GM12872 (cell line): Measurements from ENCODE around the gene TSHZ2.

Experiments used
- TF ChIP-seq, protein P1 (sequence below): IDR thresholded peaks from 3 replicates; pipeline ENCODE4 v1.5.1; 2011; ENCODE audit warnings: low read depth, mild to moderate bottlenecking, low read length, moderate library complexity; ENCODE audit not compliant: insufficient read depth

TSHZ2 gene

DNA sequence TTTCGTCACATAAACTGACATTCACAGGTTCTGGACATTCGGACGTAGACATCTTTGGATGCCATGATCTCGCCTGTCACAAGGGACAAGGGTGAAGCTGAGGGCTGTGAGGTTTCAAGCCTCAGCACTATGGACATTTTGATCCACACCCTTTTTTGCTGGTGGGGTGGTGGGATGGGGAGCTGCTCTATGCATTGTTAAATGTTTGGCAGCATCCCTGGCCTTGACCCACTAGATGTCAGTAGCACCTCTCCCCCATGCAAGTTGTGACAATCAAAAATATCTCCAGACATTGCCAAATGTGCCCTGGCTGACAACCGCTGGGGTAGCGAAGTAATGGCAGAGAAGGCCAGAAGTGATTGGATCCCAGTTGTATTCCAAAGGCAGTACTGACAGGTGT lies 229.4 kb downstream of the TSHZ2 start:
- TF ChIP-seq, protein P1, sequence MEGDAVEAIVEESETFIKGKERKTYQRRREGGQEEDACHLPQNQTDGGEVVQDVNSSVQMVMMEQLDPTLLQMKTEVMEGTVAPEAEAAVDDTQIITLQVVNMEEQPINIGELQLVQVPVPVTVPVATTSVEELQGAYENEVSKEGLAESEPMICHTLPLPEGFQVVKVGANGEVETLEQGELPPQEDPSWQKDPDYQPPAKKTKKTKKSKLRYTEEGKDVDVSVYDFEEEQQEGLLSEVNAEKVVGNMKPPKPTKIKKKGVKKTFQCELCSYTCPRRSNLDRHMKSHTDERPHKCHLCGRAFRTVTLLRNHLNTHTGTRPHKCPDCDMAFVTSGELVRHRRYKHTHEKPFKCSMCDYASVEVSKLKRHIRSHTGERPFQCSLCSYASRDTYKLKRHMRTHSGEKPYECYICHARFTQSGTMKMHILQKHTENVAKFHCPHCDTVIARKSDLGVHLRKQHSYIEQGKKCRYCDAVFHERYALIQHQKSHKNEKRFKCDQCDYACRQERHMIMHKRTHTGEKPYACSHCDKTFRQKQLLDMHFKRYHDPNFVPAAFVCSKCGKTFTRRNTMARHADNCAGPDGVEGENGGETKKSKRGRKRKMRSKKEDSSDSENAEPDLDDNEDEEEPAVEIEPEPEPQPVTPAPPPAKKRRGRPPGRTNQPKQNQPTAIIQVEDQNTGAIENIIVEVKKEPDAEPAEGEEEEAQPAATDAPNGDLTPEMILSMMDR: no peak

DNA sequence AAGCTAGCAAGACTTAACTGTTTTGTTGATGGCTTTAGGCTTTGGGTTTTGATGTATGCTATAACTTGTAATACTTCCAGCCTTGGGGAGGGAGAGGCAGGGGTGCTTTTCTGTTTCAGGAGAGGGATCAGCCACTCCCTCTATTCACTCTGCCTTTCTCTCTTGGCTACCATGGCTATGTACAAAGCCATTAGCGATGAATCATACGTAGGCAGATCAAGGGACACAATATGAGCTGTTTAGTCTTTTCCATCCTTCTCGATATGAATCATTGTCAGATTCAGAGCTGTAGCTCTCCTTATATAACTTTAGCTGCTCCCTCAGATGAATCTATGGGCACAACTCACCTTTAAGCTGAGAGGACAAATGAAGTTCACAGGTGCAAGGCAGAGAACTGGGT lies 230.6 kb downstream of the TSHZ2 start:
- TF ChIP-seq, protein P1: no peak

DNA sequence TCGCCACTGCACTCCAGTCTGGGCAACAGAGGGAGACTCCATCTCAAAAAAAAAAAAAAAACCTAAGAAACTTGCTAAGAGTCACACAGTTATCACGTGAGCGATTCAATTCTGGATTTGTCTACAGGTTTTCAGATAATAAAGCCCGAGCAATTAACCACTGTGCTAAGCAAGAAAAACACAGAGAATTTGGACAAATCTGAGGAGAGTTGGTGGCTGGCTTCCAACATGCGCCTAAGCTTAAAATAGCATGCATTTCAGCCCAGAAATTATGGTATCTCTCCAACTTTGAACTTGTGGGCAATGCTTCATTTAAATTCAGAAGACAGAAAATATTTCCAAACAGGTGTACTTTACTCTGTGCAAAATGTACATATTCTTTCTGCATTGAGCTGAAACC lies 232.9 kb downstream of the TSHZ2 start:
- TF ChIP-seq, protein P1: no peak

DNA sequence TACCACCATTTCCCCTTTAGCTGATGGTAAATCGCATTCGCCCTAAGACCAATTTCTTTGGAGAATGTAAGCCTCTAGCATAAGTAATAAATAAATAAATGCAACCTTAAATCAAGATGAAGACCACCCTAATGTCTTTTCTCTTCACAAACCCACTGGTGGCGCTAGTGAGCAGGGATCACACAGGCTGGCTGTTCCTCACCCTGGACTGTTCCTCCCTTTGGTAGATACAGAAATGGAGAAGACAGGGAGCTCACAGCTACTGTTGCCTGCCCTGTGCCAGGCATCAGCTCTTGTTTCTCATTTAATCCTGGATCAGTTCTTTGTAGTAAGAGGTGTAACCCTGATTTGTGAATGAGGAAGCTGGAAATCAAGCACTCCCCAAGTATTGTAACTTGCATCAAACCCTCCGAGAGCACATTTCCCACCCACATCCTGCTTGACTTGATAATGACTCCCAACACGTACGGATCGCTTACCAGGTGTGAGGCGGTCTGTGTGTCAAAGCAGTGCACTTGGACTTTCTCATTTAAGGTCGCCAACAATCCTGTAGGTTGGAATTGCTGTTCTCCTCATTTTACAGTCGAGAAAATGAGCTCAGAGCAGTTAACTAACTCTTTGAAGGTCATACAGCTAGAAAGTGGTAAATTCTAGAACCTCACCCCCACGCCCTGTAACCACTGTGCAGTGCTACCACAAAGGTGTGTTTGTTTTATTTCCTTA lies 236.1 kb downstream of the TSHZ2 start:
- TF ChIP-seq, protein P1: peak; percentile 35; the same call in 1 of the 3 replicates

DNA sequence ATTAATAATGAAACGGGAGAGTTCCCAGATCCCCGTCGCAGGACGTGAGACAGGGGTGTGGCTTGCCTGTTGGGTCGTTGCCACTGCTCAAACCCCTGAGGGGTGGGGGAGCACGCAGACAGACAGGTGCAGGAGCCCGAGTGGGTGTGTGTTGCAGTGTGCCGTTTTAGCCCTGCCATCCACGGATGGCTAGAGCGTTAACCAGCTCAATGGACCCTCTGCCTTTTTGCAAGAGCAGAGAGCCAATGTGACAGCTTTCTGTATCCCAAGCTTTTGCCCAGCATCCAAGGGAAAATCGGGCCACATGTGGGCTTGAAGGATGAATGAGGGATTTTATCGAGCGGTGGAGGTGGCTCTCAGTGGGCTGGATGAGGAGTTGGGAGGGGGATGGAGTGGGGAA lies 237.9 kb downstream of the TSHZ2 start:
- TF ChIP-seq, protein P1: no peak

DNA sequence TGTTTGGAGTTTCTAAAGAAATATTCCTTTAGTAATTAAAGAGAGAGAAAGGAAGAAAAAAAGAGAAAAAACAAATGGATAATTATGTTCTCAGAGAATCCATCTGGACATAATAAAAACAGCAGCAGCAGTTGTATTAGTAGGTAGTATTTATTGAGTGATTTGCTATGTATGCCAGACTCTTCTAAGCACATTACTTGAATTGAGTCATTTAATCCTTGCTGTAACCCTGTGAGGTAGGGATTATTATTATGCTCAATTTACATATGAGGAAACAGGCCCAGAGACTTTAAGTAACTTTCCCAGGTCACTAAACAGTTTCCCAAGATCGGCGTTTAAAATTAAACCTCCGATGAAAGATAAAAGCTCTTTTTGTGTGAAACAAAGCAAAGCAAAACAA lies 238.8 kb downstream of the TSHZ2 start:
- TF ChIP-seq, protein P1: no peak

DNA sequence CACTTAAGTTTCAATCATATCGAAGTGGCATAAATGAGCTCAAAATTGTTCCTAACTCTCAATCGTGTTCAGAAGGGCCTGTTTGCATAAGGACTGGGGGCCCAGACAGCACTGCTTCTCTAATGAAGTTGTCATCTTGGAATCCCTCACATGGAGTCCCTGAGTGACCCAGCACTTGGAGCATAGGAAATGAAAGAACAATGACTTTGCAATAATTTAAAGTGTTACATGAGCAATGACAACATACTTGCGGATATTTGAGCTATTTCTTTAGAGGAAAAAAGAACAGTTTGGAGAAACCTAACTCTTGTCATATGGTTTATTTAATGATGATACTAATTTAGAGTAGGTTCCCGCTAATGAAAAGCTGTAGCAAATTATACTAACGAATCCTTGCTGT lies 239.9 kb downstream of the TSHZ2 start:
- TF ChIP-seq, protein P1: no peak
